Measurements from ENCODE around the gene ATM.

ATM gene

DNA sequence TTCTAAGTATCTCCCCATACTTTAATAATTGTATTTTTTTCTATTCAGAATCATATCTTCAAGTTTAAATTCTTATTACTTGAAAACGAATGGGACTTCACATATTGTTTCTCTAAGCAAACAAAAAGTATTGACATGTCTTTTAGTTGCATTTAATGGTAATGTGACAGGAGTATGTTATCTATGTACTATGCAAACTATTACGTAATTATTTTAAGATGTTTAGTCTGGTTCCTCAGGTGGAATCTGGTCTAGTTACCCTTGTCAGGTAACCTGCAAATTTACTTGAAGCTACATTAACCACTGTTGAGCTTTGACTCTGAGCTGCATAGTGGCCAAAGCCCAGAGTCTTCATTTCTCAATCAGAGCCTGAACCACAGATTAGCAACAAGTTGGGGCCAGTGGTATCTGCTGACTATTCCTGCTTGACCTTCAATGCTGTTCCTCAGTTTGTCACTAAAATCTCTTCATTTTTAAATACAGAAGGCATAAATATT is 110.6 kb downstream of the ATM start:
- H3K4me3 ChIP-seq (replicated peaks; ENCODE audit: low read depth, low read length): no peak overlapping the region
- TF ChIP-seq, protein P1, sequence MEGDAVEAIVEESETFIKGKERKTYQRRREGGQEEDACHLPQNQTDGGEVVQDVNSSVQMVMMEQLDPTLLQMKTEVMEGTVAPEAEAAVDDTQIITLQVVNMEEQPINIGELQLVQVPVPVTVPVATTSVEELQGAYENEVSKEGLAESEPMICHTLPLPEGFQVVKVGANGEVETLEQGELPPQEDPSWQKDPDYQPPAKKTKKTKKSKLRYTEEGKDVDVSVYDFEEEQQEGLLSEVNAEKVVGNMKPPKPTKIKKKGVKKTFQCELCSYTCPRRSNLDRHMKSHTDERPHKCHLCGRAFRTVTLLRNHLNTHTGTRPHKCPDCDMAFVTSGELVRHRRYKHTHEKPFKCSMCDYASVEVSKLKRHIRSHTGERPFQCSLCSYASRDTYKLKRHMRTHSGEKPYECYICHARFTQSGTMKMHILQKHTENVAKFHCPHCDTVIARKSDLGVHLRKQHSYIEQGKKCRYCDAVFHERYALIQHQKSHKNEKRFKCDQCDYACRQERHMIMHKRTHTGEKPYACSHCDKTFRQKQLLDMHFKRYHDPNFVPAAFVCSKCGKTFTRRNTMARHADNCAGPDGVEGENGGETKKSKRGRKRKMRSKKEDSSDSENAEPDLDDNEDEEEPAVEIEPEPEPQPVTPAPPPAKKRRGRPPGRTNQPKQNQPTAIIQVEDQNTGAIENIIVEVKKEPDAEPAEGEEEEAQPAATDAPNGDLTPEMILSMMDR (IDR thresholded peaks at IDR 0.05; ENCODE audit: low read length, missing control alignments): no peak
- no peak for DNase-seq (ENCODE audit: low read depth)

DNA sequence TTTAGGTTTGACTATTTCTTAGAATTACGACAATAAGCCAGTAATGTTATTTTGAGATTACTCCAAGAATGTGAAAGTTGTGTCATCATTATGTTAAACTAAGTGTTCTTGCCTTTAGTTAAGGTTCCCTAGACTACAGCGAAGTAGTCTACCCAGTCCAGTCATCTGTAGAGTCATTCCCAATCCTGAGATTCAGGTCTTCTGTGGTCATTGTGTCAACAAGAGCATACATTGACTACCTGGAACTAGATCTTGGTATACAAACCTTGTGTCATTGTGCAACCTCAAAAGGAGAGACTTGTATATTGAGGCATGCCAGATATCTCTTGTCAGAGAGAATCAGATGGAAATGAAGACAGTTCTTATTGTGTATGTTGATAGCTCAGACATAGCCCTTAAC is 115.9 kb downstream of the ATM start:
- TF ChIP-seq, protein P1 (IDR thresholded peaks at IDR 0.05; ENCODE audit: low read length, missing control alignments): no peak
- no peak overlapping the region for H3K4me3 ChIP-seq (replicated peaks; ENCODE audit: low read depth, low read length)
- DNase-seq (ENCODE audit: low read depth): no peak

DNA sequence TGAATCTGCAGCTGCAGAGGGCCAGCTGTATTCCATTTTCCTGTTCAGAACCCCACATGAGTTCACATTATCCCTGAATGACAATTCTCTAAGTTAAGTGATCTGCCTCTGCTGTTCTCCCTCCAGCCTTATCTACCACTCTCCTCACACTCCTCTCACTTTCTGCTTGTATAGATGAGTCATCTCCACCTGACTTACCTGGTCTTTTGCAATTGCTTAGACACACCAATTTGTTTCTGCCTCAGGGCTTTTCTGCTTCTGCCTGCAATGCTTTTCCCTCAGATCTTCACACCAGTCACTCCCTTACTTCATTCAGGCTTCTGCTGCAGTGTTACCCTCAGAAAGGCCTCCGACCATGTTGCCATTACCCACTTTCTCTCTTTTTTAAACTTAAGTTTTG is 118.1 kb downstream of the ATM start:
- no peak overlapping the region for H3K4me3 ChIP-seq (replicated peaks; ENCODE audit: low read depth, low read length)
- TF ChIP-seq, protein P1 (IDR thresholded peaks at IDR 0.05; ENCODE audit: low read length, missing control alignments): no peak
- DNase-seq (ENCODE audit: low read depth): no peak

DNA sequence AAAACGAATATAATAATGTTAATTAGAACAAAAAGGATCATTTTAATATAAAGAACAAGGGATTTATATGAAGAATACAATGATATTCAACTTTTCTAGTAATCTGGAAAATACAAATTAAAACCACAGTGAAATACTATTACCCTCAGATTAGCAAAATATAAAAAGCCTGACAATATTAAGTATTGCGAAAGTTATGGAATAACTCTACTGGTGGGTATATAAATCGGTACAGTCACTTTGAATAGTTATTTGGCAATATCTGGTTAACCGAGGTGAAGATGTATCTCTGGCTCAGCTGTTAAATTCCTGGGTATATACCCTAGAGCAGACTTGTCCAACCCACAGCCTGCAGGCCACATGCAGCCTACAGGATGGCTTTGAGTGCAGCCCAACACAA is 118.8 kb downstream of the ATM start:
- TF ChIP-seq, protein P1 (IDR thresholded peaks at IDR 0.05; ENCODE audit: low read length, missing control alignments): no peak
- no peak for DNase-seq (ENCODE audit: low read depth)
- no peak overlapping the region for H3K4me3 ChIP-seq (replicated peaks; ENCODE audit: low read depth, low read length)

DNA sequence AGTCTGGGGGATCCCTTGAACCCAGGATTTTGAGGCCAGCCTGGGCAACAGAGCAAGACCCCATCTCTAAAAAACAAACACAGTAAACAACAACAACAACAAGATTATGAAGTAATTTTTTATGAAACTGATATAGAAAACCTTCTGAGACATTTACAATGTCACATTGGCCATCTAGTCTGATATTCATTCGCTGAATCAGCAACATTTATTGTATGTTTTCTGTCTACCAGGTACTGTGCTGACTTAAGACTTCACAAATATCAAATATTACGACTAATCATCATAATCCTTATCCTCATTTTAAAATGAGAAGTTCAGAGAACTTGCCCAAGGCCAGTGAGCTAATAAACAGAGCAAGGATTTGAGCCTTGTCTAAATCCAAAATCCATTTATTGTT is 120.8 kb downstream of the ATM start:
- no peak overlapping the region for H3K4me3 ChIP-seq (replicated peaks; ENCODE audit: low read depth, low read length)
- TF ChIP-seq, protein P1 (IDR thresholded peaks at IDR 0.05; ENCODE audit: low read length, missing control alignments): no peak
- no peak for DNase-seq (ENCODE audit: low read depth)

DNA sequence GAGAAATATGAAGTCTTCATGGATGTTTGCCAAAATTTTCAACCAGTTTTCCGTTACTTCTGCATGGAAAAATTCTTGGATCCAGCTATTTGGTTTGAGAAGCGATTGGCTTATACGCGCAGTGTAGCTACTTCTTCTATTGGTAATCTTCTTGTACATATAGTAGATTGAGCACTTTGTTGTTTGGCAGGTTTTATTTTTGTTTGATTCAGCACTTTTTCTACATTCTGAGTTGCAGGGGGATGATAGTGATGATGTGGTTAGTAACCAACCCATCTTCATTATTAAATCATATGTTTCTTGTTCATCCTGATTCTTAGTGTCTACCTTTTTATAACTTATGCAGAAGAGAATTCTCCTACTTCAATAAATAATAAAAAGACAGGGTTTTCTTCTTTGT is 122.9 kb downstream of the ATM start:
- TF ChIP-seq, protein P1 (IDR thresholded peaks at IDR 0.05; ENCODE audit: low read length, missing control alignments): no peak
- no peak for DNase-seq (ENCODE audit: low read depth)
- H3K4me3 ChIP-seq (replicated peaks; ENCODE audit: low read depth, low read length): no peak overlapping the region

DNA sequence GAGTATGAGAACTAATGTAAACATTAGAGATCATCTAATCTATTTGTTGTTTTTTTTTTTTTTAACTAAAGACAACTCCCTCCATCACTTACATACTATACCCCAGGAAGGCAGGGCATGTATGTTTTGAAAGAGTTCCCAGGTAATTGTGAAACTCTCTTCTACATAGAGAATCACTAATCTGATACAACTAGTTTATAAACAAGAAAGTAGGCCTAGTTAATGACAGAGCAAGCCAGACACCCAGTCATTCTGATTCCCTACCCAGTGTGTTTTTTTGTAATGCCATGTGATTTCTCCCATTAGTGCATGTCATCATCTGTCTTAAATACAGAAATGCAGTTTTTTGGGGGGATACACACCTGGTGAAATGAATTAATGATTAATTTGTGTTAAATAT is 123.6 kb downstream of the ATM start:
- TF ChIP-seq, protein P1 (IDR thresholded peaks at IDR 0.05; ENCODE audit: low read length, missing control alignments): no peak
- DNase-seq (ENCODE audit: low read depth): no peak
- no peak overlapping the region for H3K4me3 ChIP-seq (replicated peaks; ENCODE audit: low read depth, low read length)
